HCT116 (cell line): Measurements from ENCODE around the gene CUL4A. TPM values are rescaled to one million over a fixed set of nuclear protein-coding genes. Genes with fewer than 3 reads are reported as not detected.
"Not testable (repeated sequence)": the region's sequence is repeated elsewhere in the genome, so short reads cannot be mapped to it uniquely, and the experiment has no call there.

Experiments
- ATAC-seq: fragments of 200-7000 bp; cut with Tn5 transposase; 2 replicates; pipeline ENCODE4 v1.9.1; 2020; ENCODE audit warnings: mild to moderate bottlenecking, moderate library complexity
- BruUV-seq: library from RNA; stranded (reverse); fragments of 400-500 nt; replicated peaks from 2 replicates; lab custom pipeline; 2021; lab: Mats Ljungman, UMichigan
- CTCF ChIA-PET: fragments of 300-600 bp; sonication (Branson Sonifier 250); formaldehyde crosslinking; loops from one replicate; lab custom pipeline; 2021; ENCODE audit warnings: antibody characterized with exemption; lab: Charles Lee
- POLR2A ChIA-PET: fragments of 300-600, 350-600 bp; sonication (Branson Sonifier 250); formaldehyde crosslinking; loops from one replicate; lab custom pipeline; 2021; ENCODE audit warnings: antibody characterized with exemption; lab: Charles Lee
- RAD21 ChIA-PET, 2 experiments: fragments of 300-600 bp; sonication (Branson Sonifier 250); formaldehyde crosslinking; loops; one replicate each; lab custom pipeline; 2023; ENCODE audit warnings: low total read pairs in 2 of 2; ENCODE audit not compliant: uncharacterized antibody in 2 of 2, unreplicated experiment in 2 of 2, low non-redundant PET in 1 of 2; lab: Charles Lee
- DNase-seq: peaks from one replicate; pipeline ENCODE4 v3.0.0-alpha.2; 2010; ENCODE audit warnings: low read depth, low spot score
- H2AFZ ChIP-seq: fragments of 200-600 bp; shearing (Covaris generic), sonication (generic); 2 replicates; pipeline ENCODE4 v1.6.1; 2017; ENCODE audit warnings: low read depth, mixed run types, mixed read lengths, antibody characterized with exemption, low read length; ENCODE audit not compliant: poor library complexity, severe bottlenecking
- H3K27ac ChIP-seq: 2 replicates; pipeline ENCODE4 v1.5.1; 2012; ENCODE audit warnings: low read depth, low read length
- H3K27me3 ChIP-seq: fragments of 200-600 bp; sonication (generic); 2 replicates; pipeline ENCODE4 v1.6.1; 2016; ENCODE audit warnings: mixed run types, low read length, mixed read lengths; ENCODE audit not compliant: insufficient read depth
- H3K36me3 ChIP-seq, 2 experiments: fragments of 200-500 bp in 1 of 2; fragments of 200-600 bp in 1 of 2; sonication (Bioruptor generic) in 1 of 2; sonication (generic) in 1 of 2; 2 replicates each; pipeline versions ENCODE4 v1.5.1 to v1.6.1; 2014 to 2016; ENCODE audit warnings: low read length in 2 of 2, inconsistent platforms in 1 of 2, mixed read lengths in 1 of 2, mixed run types in 1 of 2; ENCODE audit not compliant: insufficient read depth in 2 of 2, control insufficient read depth in 1 of 2
- H3K4me1 ChIP-seq, 2 experiments: fragments of 200-600 bp in 1 of 2; sonication (generic) in 1 of 2; 2 replicates each; pipeline versions ENCODE4 v1.5.1 to v1.6.1; 2012 to 2017; ENCODE audit warnings: low read length in 2 of 2, inconsistent platforms in 1 of 2, mild to moderate bottlenecking in 1 of 2, mixed read lengths in 1 of 2, mixed run types in 1 of 2, moderate library complexity in 1 of 2; ENCODE audit not compliant: insufficient read depth in 2 of 2, control insufficient read depth in 1 of 2
- H3K4me2 ChIP-seq: fragments of 200-600 bp; sonication (generic); 2 replicates; pipeline ENCODE4 v1.6.1; 2017; ENCODE audit warnings: mixed run types, low read length, mixed read lengths
- H3K4me3 ChIP-seq, 2 experiments: fragments of 200-600 bp in 1 of 2; sonication (generic) in 1 of 2; replicated peaks in 1 of 2; 2 replicates each; pipeline ENCODE4 v1.5.1; 2011 to 2016; ENCODE audit warnings: low read length in 2 of 2, control low read depth in 1 of 2, low read depth in 1 of 2, mild to moderate bottlenecking in 1 of 2, mixed read lengths in 1 of 2, mixed run types in 1 of 2
- H3K79me2 ChIP-seq: fragments of 200-600 bp; sonication (generic); 2 replicates; pipeline ENCODE4 v1.6.1; 2017; ENCODE audit warnings: mild to moderate bottlenecking, mixed run types, low read length, moderate library complexity, mixed read lengths; ENCODE audit not compliant: insufficient read depth
- H3K9ac ChIP-seq: fragments of 200-600 bp; sonication (generic); 2 replicates; pipeline ENCODE4 v1.6.1; 2016; ENCODE audit warnings: low read length, mixed read lengths
- H3K9me2 ChIP-seq: fragments of 200-600 bp; sonication (generic), shearing (Covaris generic); 2 replicates; pipeline ENCODE4 v1.6.1; 2017; ENCODE audit warnings: mixed run types, mild to moderate bottlenecking, moderate library complexity; ENCODE audit not compliant: insufficient read depth
- H3K9me3 ChIP-seq, 2 experiments: fragments of 200-500 bp in 1 of 2; fragments of 200-600 bp in 1 of 2; sonication (Bioruptor generic) in 1 of 2; sonication (generic) in 1 of 2; 2 replicates each; pipeline ENCODE4 v1.6.1; 2014 to 2017; ENCODE audit warnings: low read length in 2 of 2, mixed read lengths in 2 of 2, inconsistent platforms in 1 of 2, low read depth in 1 of 2, mild to moderate bottlenecking in 1 of 2, mixed run types in 1 of 2, moderate library complexity in 1 of 2; ENCODE audit not compliant: control insufficient read depth in 1 of 2, insufficient read depth in 1 of 2
- H4K20me1 ChIP-seq: fragments of 200-600 bp; sonication (generic), shearing (Covaris generic); 2 replicates; pipeline ENCODE4 v1.6.1; 2017; ENCODE audit warnings: mixed run types, mild to moderate bottlenecking, moderate library complexity; ENCODE audit not compliant: insufficient read depth
- RAD21 ChIP-seq: IDR thresholded peaks from 2 replicates; pipeline ENCODE4 v1.6.1; 2012; ENCODE audit warnings: low read depth, mild to moderate bottlenecking
- intact Hi-C: fragments of 100-400 bp; cut with micrococcal nuclease; formaldehyde crosslinking; loops from 2 replicates; pipeline ENCODE4 v1.10.0; 2022
- total RNA-seq: library from RNA; stranded (reverse); gene quantifications from one replicate; pipeline ENCODE4 v1.2.1, GENCODE V29; 2021; ENCODE audit not compliant: unreplicated experiment

Gene CUL4A
- total RNA-seq, 1 experiment from 2014 or later = 76.5 TPM

DNA sequence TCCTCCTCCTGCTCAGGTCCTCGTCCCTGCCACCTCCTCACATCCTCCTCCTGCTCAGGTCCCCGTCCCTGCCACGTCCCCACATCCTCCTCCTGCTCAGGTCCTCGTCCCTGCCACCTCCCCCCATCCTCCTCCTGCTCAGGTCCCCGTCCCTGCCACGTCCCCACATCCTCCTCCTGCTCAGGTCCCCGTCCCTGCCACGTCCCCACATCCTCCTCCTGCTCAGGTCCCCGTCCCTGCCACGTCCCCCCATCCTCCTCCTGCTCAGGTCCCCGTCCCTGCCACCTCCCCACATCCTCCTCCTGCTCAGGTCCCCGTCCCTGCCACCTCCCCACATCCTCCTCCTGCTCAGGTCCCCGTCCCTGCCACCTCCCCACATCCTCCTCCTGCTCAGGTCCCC is 47.4 kb upstream of the CUL4A start:
- CTCF ChIA-PET, H3K36me3 ChIP-seq, H3K79me2 ChIP-seq, RAD21 ChIA-PET, H2AFZ ChIP-seq, H3K9ac ChIP-seq, H3K4me2 ChIP-seq, BruUV-seq, H3K4me1 ChIP-seq, H3K9me2 ChIP-seq, H4K20me1 ChIP-seq, POLR2A ChIA-PET, H3K27me3 ChIP-seq, H3K27ac ChIP-seq, H3K9me3 ChIP-seq, H3K4me3 ChIP-seq, DNase-seq, ATAC-seq, intact Hi-C loops: not testable (repeated sequence)

DNA sequence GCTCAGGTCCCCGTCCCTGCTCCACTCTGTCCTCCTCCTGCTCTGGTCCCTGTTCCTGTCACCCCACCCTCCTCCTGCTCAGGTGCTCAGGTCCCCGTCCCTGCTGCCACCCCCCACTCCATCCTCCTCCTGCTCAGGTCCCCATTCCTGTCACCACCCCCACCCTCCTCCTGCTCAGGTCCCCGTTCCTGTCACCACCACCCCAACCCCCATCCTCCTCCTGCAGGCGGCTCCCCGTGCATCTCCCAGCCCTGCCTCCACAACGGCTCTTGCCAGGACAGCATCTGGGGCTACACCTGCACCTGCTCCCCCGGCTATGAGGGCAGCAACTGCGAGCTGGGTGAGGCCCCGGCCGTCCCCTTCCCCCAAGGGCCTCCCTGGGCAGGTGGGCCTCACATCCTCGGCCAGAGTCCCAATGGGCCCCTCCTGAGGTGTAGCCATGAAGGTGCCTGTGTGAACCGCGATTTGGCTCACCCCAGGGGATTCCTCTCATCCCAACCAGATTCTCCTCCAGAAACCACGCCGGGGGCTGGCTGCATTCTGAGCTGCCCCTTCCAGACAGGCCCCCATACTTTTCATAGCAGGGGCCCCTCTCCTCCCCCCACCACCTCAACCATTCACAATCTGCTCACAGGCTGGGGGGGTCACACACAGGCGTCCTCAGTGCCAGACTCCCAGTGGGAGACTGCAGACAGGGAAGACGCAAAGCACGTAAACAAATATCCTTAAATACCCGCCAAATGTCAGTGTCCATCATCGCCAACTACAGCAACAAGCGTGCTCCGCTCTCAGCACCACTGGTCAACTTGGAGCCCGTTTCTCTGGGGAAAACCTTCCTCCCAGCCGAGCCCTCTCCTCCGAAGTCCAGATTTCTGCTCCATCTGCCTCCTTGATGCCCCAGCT is 46.4 kb upstream of the CUL4A start:
- ChIA-PET POLR2A (no interaction called here), RAD21 (no interaction called here)
- Histone ChIP-seq H3K4me2 (no peak overlapping the region), H3K27me3 (peaks cover 3% of the 10 kb centered on the region; the same call in 1 of the 2 replicates), H3K36me3 (no peaks in the 10 kb centered on the region)
- no TSS peak for BruUV-seq
- intact Hi-C loops = no loop called here
- no peak for TF ChIP-seq RAD21
- TF ChIP-seq, all 23 proteins: peak for 0
- H3K9me3 ChIP-seq = no peaks in the 10 kb centered on the region
- H2AFZ ChIP-seq = no peak overlapping the region
- ATAC-seq (0 out of 2 replicates have a peak, but pooled peaks have one; percentile 35), DNase-seq (no peak)
- no peak overlapping the region for H3K9ac ChIP-seq
- H3K9me2 ChIP-seq = no peaks in the 10 kb centered on the region
- no peaks in the 10 kb centered on the region for H3K79me2 ChIP-seq
- CTCF ChIA-PET = no interaction called here
- no peak overlapping the region for H3K4me3 ChIP-seq
- H3K4me1 ChIP-seq = no peaks in the 10 kb centered on the region
- no peaks in the 10 kb centered on the region for H4K20me1 ChIP-seq
- no peak overlapping the region for H3K27ac ChIP-seq
